ENCODE results near the gene MACROH2A2.
"Not testable (repeated sequence)": the region's sequence is repeated elsewhere in the genome, so short reads cannot be mapped to it uniquely, and the experiment has no call there.

MACROH2A2 gene

DNA sequence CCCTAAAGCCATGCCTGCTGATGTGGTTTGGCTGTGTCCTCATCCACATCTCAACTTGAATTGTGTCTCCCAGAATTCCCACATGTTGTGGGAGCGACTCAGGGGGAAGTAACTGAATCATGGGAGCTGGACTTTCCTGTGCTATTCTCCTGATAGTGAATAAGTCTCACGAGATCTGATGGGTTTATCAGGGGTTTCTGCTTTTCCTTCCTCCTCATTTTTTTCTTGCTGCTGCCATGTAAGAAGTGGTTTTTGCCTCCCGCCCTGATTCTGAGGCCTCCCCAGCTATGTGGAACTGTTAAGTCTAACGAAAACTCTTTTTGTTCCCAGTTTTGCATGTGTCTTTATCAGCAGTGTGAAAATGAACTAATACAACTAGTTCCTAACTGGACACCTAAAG lies 11.8 kb downstream of the MACROH2A2 start:
- FAIRE-seq (no peak), DNase-seq (ENCODE audit: extremely low spot score, insufficient read length, low read depth) (no peak)

DNA sequence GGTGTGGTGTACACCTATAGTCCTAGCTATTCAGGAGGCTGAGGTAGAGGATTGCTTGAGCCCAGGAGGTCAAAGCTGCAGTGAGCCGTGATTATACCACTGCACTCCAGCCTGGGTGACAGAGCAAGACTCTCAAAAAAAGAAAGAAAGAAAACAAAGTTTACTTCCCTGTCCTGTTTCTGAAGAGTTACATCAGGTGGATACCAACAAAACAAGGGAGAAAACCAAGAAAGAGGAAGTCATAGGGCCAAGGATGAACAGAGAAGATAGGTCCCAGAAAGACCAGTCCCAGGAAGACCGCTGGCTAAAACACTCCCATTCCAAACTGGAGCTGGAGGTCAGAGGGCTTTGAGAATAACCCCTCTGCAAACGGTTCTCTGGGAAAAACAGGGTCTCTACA lies 13.5 kb downstream of the MACROH2A2 start:
- FAIRE-seq (no peak), DNase-seq (ENCODE audit: extremely low spot score, insufficient read length, low read depth) (no peak)

GRCh38 chr10:70067586-70067985 lies 14.9 kb downstream of the MACROH2A2 start:
- DNase-seq (ENCODE audit: extremely low spot score, insufficient read length, low read depth) (no peak), FAIRE-seq (no peak)

DNA sequence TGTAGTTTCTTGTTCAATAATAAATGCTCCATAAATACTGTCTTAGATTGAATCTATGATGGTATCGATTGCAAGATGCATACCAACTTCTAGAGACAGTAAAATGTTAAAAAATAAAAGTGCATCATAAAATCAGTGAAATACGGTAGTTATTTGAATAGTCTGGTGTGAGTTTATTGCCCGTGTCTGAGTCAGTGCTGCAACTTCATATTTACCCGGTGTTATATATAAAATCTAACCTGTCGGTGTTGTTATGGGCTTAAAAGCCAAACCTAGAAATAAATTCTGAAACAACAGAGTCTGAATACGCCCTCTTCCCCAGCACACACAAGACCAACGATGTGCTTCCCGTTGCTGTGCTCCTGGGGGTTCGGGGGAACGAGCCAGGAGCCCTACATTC lies 16.3 kb downstream of the MACROH2A2 start:
- FAIRE-seq: no peak
- no peak for DNase-seq (ENCODE audit: extremely low spot score, insufficient read length, low read depth)

DNA sequence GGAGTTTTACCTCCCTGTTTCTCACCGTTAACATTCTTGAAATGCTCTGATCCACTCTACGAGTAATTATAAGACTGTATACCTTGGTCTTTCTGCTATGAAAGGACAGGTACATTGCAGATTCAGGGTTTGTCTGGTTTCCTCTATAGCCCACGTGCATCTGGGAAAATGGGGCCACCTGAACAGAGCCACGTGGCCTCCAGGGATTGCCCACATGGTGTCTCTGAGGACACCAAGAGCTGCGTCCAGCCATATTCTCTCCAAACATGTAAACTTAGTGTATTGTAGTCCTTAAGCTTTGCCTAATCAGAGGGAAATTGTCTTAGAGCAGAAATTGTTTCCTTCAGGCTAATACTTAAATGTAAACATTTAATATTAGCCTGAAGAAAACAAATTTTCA lies 16.7 kb downstream of the MACROH2A2 start:
- FAIRE-seq (no peak), DNase-seq (ENCODE audit: extremely low spot score, insufficient read length, low read depth) (no peak)

GRCh38 chr10:70070834-70071233 lies 18.2 kb downstream of the MACROH2A2 start:
- FAIRE-seq (no peak), DNase-seq (ENCODE audit: extremely low spot score, insufficient read length, low read depth) (no peak)

GRCh38 chr10:70074165-70074564 lies 21.5 kb downstream of the MACROH2A2 start:
- no peak for DNase-seq (ENCODE audit: extremely low spot score, insufficient read length, low read depth)
- FAIRE-seq: no peak

GRCh38 chr10:70074971-70075370 lies 22.3 kb downstream of the MACROH2A2 start:
- no peak for FAIRE-seq

GRCh38 chr10:70078329-70078728 lies 25.7 kb downstream of the MACROH2A2 start:
- no peak for DNase-seq (ENCODE audit: extremely low spot score, insufficient read length, low read depth)
- no peak for FAIRE-seq

More at GRCh38 chr10:70074971-70075370, 22.3 kb downstream of the MACROH2A2 start:
- no peak for DNase-seq (ENCODE audit: extremely low spot score, insufficient read length, low read depth)

GRCh38 chr10:70078937-70079336 lies 26.3 kb downstream of the MACROH2A2 start:
- DNase-seq (ENCODE audit: extremely low spot score, insufficient read length, low read depth) (no peak), FAIRE-seq (no peak)

GRCh38 chr10:70080789-70081188 lies 28.1 kb downstream of the MACROH2A2 start:
- not testable (repeated sequence) for DNase-seq (ENCODE audit: extremely low spot score, insufficient read length, low read depth); FAIRE-seq

- FAIRE-seq: no peak
Measured at GRCh38 chr10:70084189-70084588, 31.5 kb downstream of the MACROH2A2 start.

GRCh38 chr10:70085975-70086613 lies 33.4 kb downstream of the MACROH2A2 start:
- FAIRE-seq (no peak), DNase-seq (ENCODE audit: extremely low spot score, insufficient read length, low read depth) (no peak)

More at GRCh38 chr10:70084189-70084588, 31.5 kb downstream of the MACROH2A2 start:
- DNase-seq (ENCODE audit: extremely low spot score, insufficient read length, low read depth): no peak

GRCh38 chr10:70087616-70088307 lies 35.1 kb downstream of the MACROH2A2 start:
- DNase-seq (ENCODE audit: extremely low spot score, insufficient read length, low read depth) (no peak), FAIRE-seq (no peak)

GRCh38 chr10:70088308-70088698 lies 35.7 kb downstream of the MACROH2A2 start:
- no peak for FAIRE-seq

DNA sequence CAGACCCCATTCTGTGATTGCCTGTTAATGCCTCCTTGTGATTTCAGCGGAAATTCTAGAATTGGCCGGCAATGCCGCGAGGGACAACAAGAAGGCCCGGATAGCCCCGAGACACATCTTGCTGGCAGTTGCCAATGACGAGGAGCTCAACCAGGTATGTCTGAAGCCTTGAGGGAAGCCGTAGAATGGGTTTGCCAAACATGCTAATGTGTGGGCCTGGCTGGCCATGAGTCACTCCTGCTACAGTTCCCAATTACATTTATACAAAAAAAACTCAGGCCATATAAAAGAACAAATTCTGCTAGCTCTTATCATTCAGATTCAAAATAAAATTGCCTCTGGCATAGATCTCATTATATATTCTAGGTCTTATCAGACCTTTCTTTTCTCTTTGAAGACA lies 37.4 kb downstream of the MACROH2A2 start:
- no peak for DNase-seq (ENCODE audit: extremely low spot score, insufficient read length, low read depth)
- no peak for FAIRE-seq

More at GRCh38 chr10:70088308-70088698, 35.7 kb downstream of the MACROH2A2 start:
- no peak for DNase-seq (ENCODE audit: extremely low spot score, insufficient read length, low read depth)

- DNase-seq (ENCODE audit: extremely low spot score, insufficient read length, low read depth) (no peak), FAIRE-seq (no peak)
Measured at GRCh38 chr10:70090951-70091350, 38.3 kb downstream of the MACROH2A2 start.

GRCh38 chr10:70092389-70092718 lies 39.7 kb downstream of the MACROH2A2 start:
- DNase-seq (ENCODE audit: extremely low spot score, insufficient read length, low read depth) (no peak), FAIRE-seq (no peak)

DNA sequence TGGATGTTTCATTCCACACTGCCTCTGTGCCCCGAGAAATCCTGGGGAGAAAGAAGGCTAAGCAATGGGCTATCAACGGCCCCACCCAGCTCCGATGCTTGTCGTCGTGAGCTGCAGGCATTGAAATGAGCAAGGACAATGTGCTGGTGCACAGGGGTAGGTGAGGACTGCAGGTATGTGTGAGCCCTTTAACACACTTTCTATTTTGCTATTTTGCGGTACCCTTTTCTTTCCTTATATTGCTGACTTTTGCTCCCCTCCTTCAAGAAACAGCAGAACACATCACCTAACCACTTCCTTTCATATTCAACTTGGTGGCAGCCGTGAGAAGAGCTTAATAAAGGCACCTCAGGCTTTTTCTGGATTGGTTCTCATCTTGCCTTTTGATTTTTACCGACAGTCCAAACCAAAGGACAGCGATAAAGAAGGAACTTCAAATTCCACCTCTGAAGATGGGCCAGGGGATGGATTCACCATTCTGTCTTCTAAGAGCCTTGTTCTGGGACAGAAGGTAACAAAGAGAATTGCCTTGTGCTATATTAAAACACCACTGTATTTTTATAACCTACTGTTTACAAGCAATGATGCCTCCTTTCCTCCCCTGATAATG lies 40.8 kb downstream of the MACROH2A2 start:
- no peak for DNase-seq (ENCODE audit: extremely low spot score, insufficient read length, low read depth)
- FAIRE-seq: no peak

GRCh38 chr10:70094250-70094649 lies 41.6 kb downstream of the MACROH2A2 start:
- FAIRE-seq: no peak
- DNase-seq (ENCODE audit: extremely low spot score, insufficient read length, low read depth): no peak

GRCh38 chr10:70096016-70096704 lies 43.5 kb downstream of the MACROH2A2 start:
- FAIRE-seq (no peak), DNase-seq (ENCODE audit: extremely low spot score, insufficient read length, low read depth) (no peak)

Measured in GM18507 (cell line).